ENCODE results near the gene NCK2.

The NCK2 gene

GRCh38 chr2:105919826-105920225 lies 175.1 kb downstream of the NCK2 start:
- H3K9me3 ChIP-seq (ENCODE audit: control insufficient read depth, insufficient read depth, low read length) = no peaks in the 10 kb centered on the region
- TF ChIP-seq EZH2phosphoT487 (IDR thresholded peaks at IDR 0.05; ENCODE audit: borderline replicate concordance, low read length) = no peak
- TF ChIP-seq, protein P1, sequence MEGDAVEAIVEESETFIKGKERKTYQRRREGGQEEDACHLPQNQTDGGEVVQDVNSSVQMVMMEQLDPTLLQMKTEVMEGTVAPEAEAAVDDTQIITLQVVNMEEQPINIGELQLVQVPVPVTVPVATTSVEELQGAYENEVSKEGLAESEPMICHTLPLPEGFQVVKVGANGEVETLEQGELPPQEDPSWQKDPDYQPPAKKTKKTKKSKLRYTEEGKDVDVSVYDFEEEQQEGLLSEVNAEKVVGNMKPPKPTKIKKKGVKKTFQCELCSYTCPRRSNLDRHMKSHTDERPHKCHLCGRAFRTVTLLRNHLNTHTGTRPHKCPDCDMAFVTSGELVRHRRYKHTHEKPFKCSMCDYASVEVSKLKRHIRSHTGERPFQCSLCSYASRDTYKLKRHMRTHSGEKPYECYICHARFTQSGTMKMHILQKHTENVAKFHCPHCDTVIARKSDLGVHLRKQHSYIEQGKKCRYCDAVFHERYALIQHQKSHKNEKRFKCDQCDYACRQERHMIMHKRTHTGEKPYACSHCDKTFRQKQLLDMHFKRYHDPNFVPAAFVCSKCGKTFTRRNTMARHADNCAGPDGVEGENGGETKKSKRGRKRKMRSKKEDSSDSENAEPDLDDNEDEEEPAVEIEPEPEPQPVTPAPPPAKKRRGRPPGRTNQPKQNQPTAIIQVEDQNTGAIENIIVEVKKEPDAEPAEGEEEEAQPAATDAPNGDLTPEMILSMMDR (IDR thresholded peaks at IDR 0.05; ENCODE audit: low read depth, low read length, poor library complexity, severe bottlenecking) = peak; percentile 68
- H3K4me3 ChIP-seq (ENCODE audit: low read length) = no peak overlapping the region
- no peaks in the 10 kb centered on the region for H3K9me2 ChIP-seq (replicated peaks; ENCODE audit: control insufficient read depth, low read length)
- H4K20me1 ChIP-seq (ENCODE audit: control insufficient read depth, insufficient read depth, low read depth, low read length) = no peaks in the 10 kb centered on the region
- no peak overlapping the region for H3K4me2 ChIP-seq (ENCODE audit: low read length)
- H3K27ac ChIP-seq (ENCODE audit: low read depth, low read length) = no peak overlapping the region
- no peaks in the 10 kb centered on the region for H3F3A ChIP-seq (ENCODE audit: control insufficient read depth, insufficient read depth)
- no peaks in the 10 kb centered on the region for H3K27me3 ChIP-seq (ENCODE audit: control insufficient read depth, low read length)
- no peaks in the 10 kb centered on the region for H3K4me1 ChIP-seq (ENCODE audit: control insufficient read depth, low read length)
- H3K79me2 ChIP-seq (ENCODE audit: control insufficient read depth, low read length) = no peaks in the 10 kb centered on the region
- H3K36me3 ChIP-seq (ENCODE audit: control insufficient read depth, low read length) = no peaks in the 10 kb centered on the region

DNA sequence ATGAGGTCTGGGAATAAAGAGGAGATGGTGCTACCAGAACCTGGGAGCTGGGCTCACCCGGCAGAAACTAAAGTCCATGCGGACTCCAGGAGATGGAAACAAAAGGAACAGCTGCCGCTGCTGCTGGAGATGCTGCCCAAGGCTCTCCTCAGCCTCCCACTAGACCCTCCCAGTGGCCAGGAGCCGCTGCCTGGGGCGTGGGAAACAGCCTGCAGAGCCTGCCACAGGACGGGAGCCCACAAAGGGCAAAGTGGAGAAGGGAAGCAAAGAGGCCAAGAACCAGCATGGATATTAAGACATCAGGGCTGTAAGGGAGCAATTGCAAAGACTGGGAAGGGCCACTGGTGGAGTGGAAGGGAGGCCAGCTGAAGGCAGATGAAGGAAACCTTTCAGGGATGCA lies 179.6 kb downstream of the NCK2 start:
- Histone ChIP-seq H3K9me2 (replicated peaks; ENCODE audit: control insufficient read depth, low read length) (no peaks in the 10 kb centered on the region), H3K36me3 (ENCODE audit: control insufficient read depth, low read length) (no peaks in the 10 kb centered on the region), H3K79me2 (ENCODE audit: control insufficient read depth, low read length) (no peaks in the 10 kb centered on the region), H3F3A (ENCODE audit: control insufficient read depth, insufficient read depth) (no peaks in the 10 kb centered on the region), H3K9me3 (ENCODE audit: control insufficient read depth, insufficient read depth, low read length) (no peaks in the 10 kb centered on the region), H3K4me1 (ENCODE audit: control insufficient read depth, low read length) (no peaks in the 10 kb centered on the region), H3K27ac (ENCODE audit: low read depth, low read length) (no peak overlapping the region), H3K4me2 (ENCODE audit: low read length) (no peak overlapping the region), H4K20me1 (ENCODE audit: control insufficient read depth, insufficient read depth, low read depth, low read length) (no peaks in the 10 kb centered on the region), H3K4me3 (ENCODE audit: low read length) (no peak overlapping the region), H3K27me3 (ENCODE audit: control insufficient read depth, low read length) (no peaks in the 10 kb centered on the region)
- no peak for TF ChIP-seq EZH2phosphoT487 (IDR thresholded peaks at IDR 0.05; ENCODE audit: borderline replicate concordance, low read length)
- TF ChIP-seq, protein P1 (IDR thresholded peaks at IDR 0.05; ENCODE audit: low read depth, low read length, poor library complexity, severe bottlenecking) = no peak

DNA sequence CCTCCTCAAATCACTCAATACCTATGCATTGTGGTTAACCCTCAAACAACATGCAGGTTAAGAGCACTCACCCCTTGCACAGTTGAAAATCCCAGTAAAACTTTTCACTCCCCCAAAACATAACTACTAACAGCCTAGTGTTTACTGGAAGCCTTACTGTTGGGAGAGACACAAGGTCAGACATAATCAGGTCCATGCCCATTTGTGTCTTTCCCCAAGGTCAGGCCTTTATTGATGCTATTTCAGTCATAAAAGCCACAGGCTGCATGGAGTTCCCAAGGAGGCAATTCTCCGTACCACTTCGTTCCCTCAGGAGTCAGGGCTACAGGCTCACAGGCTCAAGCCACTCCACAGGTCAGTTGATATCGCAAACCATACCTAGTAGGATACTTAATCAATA lies 180.2 kb downstream of the NCK2 start:
- no peak overlapping the region for H3K4me3 ChIP-seq (ENCODE audit: low read length)
- H4K20me1 ChIP-seq (ENCODE audit: control insufficient read depth, insufficient read depth, low read depth, low read length) = no peaks in the 10 kb centered on the region
- no peaks in the 10 kb centered on the region for H3K9me2 ChIP-seq (replicated peaks; ENCODE audit: control insufficient read depth, low read length)
- H3K79me2 ChIP-seq (ENCODE audit: control insufficient read depth, low read length) = no peaks in the 10 kb centered on the region
- no peaks in the 10 kb centered on the region for H3K36me3 ChIP-seq (ENCODE audit: control insufficient read depth, low read length)
- no peak overlapping the region for H3K27ac ChIP-seq (ENCODE audit: low read depth, low read length)
- TF ChIP-seq, protein P1 (IDR thresholded peaks at IDR 0.05; ENCODE audit: low read depth, low read length, poor library complexity, severe bottlenecking) = no peak
- no peak for TF ChIP-seq EZH2phosphoT487 (IDR thresholded peaks at IDR 0.05; ENCODE audit: borderline replicate concordance, low read length)
- no peaks in the 10 kb centered on the region for H3K4me1 ChIP-seq (ENCODE audit: control insufficient read depth, low read length)
- no peaks in the 10 kb centered on the region for H3F3A ChIP-seq (ENCODE audit: control insufficient read depth, insufficient read depth)
- no peaks in the 10 kb centered on the region for H3K9me3 ChIP-seq (ENCODE audit: control insufficient read depth, insufficient read depth, low read length)
- H3K4me2 ChIP-seq (ENCODE audit: low read length) = no peak overlapping the region
- no peaks in the 10 kb centered on the region for H3K27me3 ChIP-seq (ENCODE audit: control insufficient read depth, low read length)

DNA sequence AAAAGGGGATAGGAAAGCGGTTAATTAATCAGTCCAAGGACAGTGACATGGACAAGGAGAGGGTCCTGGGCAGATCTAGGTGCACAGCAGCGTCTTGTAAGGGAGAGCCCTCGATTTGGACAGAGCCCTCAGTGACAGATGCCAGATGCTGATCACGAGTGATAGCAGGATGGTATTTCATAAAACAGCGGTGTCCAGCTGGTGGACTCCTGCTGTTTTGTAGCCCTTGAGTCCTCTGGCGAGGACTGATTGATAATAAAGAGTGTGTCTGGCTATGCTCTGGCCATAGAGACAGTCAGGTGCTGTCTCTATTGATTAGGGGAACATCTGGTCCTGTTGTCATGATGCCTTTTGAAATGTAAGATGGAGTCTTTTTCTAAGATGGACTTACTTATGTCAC lies 180.7 kb downstream of the NCK2 start:
- H4K20me1 ChIP-seq (ENCODE audit: control insufficient read depth, insufficient read depth, low read depth, low read length) = no peaks in the 10 kb centered on the region
- H3K36me3 ChIP-seq (ENCODE audit: control insufficient read depth, low read length) = no peaks in the 10 kb centered on the region
- no peak overlapping the region for H3K4me2 ChIP-seq (ENCODE audit: low read length)
- no peaks in the 10 kb centered on the region for H3K4me1 ChIP-seq (ENCODE audit: control insufficient read depth, low read length)
- no peaks in the 10 kb centered on the region for H3K79me2 ChIP-seq (ENCODE audit: control insufficient read depth, low read length)
- H3F3A ChIP-seq (ENCODE audit: control insufficient read depth, insufficient read depth) = no peaks in the 10 kb centered on the region
- H3K9me2 ChIP-seq (replicated peaks; ENCODE audit: control insufficient read depth, low read length) = no peaks in the 10 kb centered on the region
- no peak overlapping the region for H3K4me3 ChIP-seq (ENCODE audit: low read length)
- no peaks in the 10 kb centered on the region for H3K9me3 ChIP-seq (ENCODE audit: control insufficient read depth, insufficient read depth, low read length)
- TF ChIP-seq, protein P1 (IDR thresholded peaks at IDR 0.05; ENCODE audit: low read depth, low read length, poor library complexity, severe bottlenecking) = no peak
- no peak for TF ChIP-seq EZH2phosphoT487 (IDR thresholded peaks at IDR 0.05; ENCODE audit: borderline replicate concordance, low read length)
- H3K27me3 ChIP-seq (ENCODE audit: control insufficient read depth, low read length) = no peaks in the 10 kb centered on the region
- H3K27ac ChIP-seq (ENCODE audit: low read depth, low read length) = no peak overlapping the region

Measured in DOHH2 (cell line).